ENCODE measurements around the gene OAS2. TPM values are rescaled to one million over a fixed set of nuclear protein-coding genes. Genes with fewer than 3 reads are reported as not detected.

The OAS2 gene
- total and polyA plus RNA-seq, 10 of the 15 experiments (the other 5 are each of a cell fraction or from before 2014, with no cell fraction given) = 32.4 to 290 (median 90.2) TPM

DNA sequence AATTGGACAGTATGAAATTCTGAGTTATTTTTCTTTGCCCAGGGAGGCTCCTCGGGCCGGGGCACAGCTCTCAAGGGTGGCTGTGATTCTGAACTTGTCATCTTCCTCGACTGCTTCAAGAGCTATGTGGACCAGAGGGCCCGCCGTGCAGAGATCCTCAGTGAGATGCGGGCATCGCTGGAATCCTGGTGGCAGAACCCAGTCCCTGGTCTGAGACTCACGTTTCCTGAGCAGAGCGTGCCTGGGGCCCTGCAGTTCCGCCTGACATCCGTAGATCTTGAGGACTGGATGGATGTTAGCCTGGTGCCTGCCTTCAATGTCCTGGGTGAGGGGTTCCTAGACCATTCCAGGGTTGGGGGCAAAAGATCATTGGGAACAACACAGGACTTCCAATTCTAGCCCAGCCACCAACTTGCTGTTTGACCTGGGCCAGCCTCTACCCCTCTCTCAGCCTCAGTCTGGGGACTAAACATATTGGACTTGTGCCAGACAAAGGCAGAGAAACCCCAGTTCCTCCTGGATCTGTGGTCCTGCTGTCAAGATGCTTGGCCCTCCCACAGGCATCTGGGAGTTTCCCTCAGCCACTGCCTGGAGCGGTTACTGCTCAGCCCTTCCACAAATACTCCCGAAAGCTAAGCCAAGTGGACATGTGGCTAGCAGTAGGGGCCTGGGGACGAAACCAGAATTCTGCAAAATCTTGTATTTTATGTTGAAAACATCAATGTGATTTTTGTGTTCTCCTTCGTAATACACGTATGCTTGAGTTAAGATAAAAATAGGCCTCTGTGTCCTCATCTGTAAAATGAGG, 36.6 kb upstream of the OAS2 start (continued):
- TF ChIP-seq, protein P1, sequence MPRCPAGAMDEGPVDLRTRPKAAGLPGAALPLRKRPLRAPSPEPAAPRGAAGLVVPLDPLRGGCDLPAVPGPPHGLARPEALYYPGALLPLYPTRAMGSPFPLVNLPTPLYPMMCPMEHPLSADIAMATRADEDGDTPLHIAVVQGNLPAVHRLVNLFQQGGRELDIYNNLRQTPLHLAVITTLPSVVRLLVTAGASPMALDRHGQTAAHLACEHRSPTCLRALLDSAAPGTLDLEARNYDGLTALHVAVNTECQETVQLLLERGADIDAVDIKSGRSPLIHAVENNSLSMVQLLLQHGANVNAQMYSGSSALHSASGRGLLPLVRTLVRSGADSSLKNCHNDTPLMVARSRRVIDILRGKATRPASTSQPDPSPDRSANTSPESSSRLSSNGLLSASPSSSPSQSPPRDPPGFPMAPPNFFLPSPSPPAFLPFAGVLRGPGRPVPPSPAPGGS (IDR thresholded peaks at IDR 0.05; ENCODE audit: borderline replicate concordance, insufficient read depth, low read depth, low read length, poor library complexity, severe bottlenecking) = no peak
- no peak for TF ChIP-seq TCF3 (IDR thresholded peaks at IDR 0.05; ENCODE audit: borderline replicate concordance, insufficient read depth, low read depth, low read length)

GRCh38 chr12:112942572-112942971, 35.7 kb upstream of the OAS2 start:
- Histone ChIP-seq H3K9me3 (replicated peaks; ENCODE audit: control insufficient read depth, insufficient read depth, low read length) (no peaks in the 10 kb centered on the region), H4K20me1 (ENCODE audit: control insufficient read depth, insufficient read depth) (no peaks in the 10 kb centered on the region), H3K4me2 (ENCODE audit: control insufficient read depth, insufficient read depth) (0 out of 2 replicates have a peak overlapping the region, but pooled peaks have one; percentile 9), H3K9ac (ENCODE audit: control insufficient read depth, insufficient read depth, low read length) (no peak overlapping the region), H3K27ac (ENCODE audit: control insufficient read depth, insufficient read depth) (no peak overlapping the region), H3K4me3 (no peak overlapping the region), H3K27me3 (replicated peaks in 1 of 2; ENCODE audit: control insufficient read depth in 2 of 2, insufficient read depth in 2 of 2, low read length in 1 of 2) (no peaks in the 10 kb centered on the region), H3K36me3 (ENCODE audit: control insufficient read depth in 2 of 2, insufficient read depth in 2 of 2, low read length in 1 of 2) (peaks cover 0 to 4% of the 10 kb centered on the region in 2 experiments; a peak in 3 of 4 replicates), H3K79me2 (ENCODE audit: control insufficient read depth, insufficient read depth, low read length) (peaks cover 26% of the 10 kb centered on the region), H2AFZ (ENCODE audit: control insufficient read depth, low read depth, low read length) (no peak overlapping the region), H3K4me1 (ENCODE audit: control insufficient read depth, insufficient read depth, low read length) (peaks cover 8% of the 10 kb centered on the region)
- no TSS peak for BruUV-seq (replicated peaks)
- FAIRE-seq (no peak), ATAC-seq (no peak), DNase-seq (ENCODE audit: low read depth, low spot score) (no peak)
- in situ Hi-C loops (cut with MboI) = no loop called here
- RAD21 ChIA-PET (ENCODE audit: unreplicated experiment) = no interaction called here
- CTCF ChIA-PET = interaction anchor here (0.6 to 3.7 kb wide), 3 partner anchors 9 to 50 kb away, joined by 3 to 11 read pairs (median 3); no protein-coding TSS in a partner anchor
- POLR2A ChIA-PET = interaction anchor here (0.5 to 5.0 kb wide), 6 partner anchors 12 to 281 kb away, joined by 3 to 20 read pairs (median 4); partner anchors contain the start of genes OAS1 and OAS2
- intact Hi-C loops (cut with micrococcal nuclease; ENCODE audit: unreplicated experiment) = no loop called here
- SMC1A ChIA-PET (ENCODE audit: uncharacterized antibody, unreplicated experiment) = interaction anchor here (0.7 to 4.5 kb wide), 3 partner anchors 18 to 41 kb away, joined by 3 to 36 read pairs (median 3); partner anchors contain the start of gene OAS1
- WGBS (ENCODE audit: insufficient coverage, insufficient replicate concordance, low lambda C conversion rate, missing lambda C conversion rate) = 100% methylated on average over 1 of the region's 1 CpG
- no peak for TF ChIP-seq TCF7 (IDR thresholded peaks at IDR 0.05; ENCODE audit: borderline replicate concordance)
- TF ChIP-seq CTCF (IDR thresholded peaks at IDR 0.05 in 2 of 3, conservative IDR thresholded peaks at IDR 0.05 in 1 of 3; ENCODE audit: control insufficient read depth in 2 of 3, extremely low read depth in 1 of 3, insufficient read depth in 1 of 3, low read depth in 3 of 3, low read length in 3 of 3) = no peak
- no peak for TF ChIP-seq RCOR1 (conservative IDR thresholded peaks at IDR 0.05; ENCODE audit: low read depth, low read length)
- no peak for TF ChIP-seq IRF4 (IDR thresholded peaks at IDR 0.05; ENCODE audit: low read depth, low read length)
- TF ChIP-seq EZH2 (IDR thresholded peaks at IDR 0.05; ENCODE audit: borderline replicate concordance, control insufficient read depth, low read depth, low read length) = no peak
- no peak for TF ChIP-seq FOS (IDR thresholded peaks at IDR 0.05; ENCODE audit: borderline replicate concordance, extremely low read depth, insufficient read length)
- no peak for TF ChIP-seq TCF12 (IDR thresholded peaks at IDR 0.05; ENCODE audit: low read depth, low read length)
- TF ChIP-seq MYC (IDR thresholded peaks at IDR 0.05; ENCODE audit: insufficient read depth, insufficient read length, insufficient replicate concordance, low read length, severe bottlenecking) = no peak
- TF ChIP-seq HSF1 (IDR thresholded peaks at IDR 0.05; ENCODE audit: low read depth, low read length) = no peak
- TF ChIP-seq BCLAF1 (IDR thresholded peaks at IDR 0.05) = no peak
